ENCODE measurements around the gene YY1. TPM values are rescaled to one million over a fixed set of nuclear protein-coding genes. Genes with fewer than 3 reads are reported as not detected.
"Not testable (repeated sequence)": the region's sequence is repeated elsewhere in the genome, so short reads cannot be mapped to it uniquely, and the experiment has no call there.

Gene YY1
- total RNA-seq, 1 donor from 2014 or later, result 41.9 TPM

DNA sequence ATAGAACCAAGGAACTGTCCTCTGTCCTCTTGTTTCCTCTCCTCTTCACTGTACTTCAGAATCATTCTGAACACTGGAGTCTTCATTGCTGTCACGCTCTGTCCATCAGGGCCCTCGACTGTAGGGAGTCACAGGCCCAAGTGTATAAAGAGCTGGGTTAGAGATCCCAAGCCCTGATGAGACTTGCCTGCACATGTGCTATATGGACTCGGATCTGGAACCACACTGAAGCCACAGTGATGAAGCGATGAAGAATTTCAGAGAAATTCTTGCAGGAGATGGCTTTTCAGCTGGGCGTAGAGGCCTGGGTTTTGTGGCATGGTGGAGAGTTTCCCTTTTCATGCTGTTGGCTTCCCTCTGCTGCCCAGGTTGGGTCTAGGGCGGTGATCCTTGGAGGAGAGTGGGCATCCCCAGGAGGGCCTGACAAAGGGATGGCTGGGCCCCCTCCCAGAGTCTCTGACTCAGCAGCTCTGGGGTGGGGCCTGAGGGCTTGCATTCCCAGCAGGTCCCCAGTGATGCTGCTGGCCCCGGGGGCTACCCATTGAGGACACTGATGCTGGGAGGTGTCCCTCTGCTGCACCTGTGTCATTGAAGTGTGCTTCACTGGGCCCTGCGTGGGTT is 39.6 kb upstream of the YY1 start:
- TF ChIP-seq, protein P1, sequence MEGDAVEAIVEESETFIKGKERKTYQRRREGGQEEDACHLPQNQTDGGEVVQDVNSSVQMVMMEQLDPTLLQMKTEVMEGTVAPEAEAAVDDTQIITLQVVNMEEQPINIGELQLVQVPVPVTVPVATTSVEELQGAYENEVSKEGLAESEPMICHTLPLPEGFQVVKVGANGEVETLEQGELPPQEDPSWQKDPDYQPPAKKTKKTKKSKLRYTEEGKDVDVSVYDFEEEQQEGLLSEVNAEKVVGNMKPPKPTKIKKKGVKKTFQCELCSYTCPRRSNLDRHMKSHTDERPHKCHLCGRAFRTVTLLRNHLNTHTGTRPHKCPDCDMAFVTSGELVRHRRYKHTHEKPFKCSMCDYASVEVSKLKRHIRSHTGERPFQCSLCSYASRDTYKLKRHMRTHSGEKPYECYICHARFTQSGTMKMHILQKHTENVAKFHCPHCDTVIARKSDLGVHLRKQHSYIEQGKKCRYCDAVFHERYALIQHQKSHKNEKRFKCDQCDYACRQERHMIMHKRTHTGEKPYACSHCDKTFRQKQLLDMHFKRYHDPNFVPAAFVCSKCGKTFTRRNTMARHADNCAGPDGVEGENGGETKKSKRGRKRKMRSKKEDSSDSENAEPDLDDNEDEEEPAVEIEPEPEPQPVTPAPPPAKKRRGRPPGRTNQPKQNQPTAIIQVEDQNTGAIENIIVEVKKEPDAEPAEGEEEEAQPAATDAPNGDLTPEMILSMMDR (conservative IDR thresholded peaks at IDR 0.05; ENCODE audit: low read depth, low read length), result no peak
- DNase-seq (ENCODE audit: low read depth), result no peak
- no peak overlapping the region for H3K4me3 ChIP-seq (ENCODE audit: low read depth, low read length)

DNA sequence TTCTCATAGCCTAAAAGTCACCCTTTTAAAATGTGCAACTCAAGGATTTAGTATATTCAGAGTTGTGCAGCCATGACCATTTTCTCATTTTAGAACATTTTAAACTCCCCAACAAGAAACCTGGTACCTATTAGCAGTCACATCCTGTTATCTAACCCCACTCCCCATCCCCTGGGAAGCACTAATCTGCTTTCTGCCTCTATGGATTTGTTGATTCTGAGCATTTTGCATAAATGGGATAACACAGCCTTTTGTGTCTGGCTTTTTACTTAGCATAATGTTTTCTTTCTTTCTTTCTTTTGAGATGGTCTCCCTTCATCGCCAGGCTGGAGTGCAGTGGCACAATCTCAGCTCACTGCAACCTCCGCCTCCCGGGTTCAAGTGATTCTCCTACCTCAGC is 38.6 kb upstream of the YY1 start:
- no peak for DNase-seq (ENCODE audit: low read depth)
- TF ChIP-seq, protein P1 (conservative IDR thresholded peaks at IDR 0.05; ENCODE audit: low read depth, low read length), result no peak
- H3K4me3 ChIP-seq (ENCODE audit: low read depth, low read length), result no peak overlapping the region

DNA sequence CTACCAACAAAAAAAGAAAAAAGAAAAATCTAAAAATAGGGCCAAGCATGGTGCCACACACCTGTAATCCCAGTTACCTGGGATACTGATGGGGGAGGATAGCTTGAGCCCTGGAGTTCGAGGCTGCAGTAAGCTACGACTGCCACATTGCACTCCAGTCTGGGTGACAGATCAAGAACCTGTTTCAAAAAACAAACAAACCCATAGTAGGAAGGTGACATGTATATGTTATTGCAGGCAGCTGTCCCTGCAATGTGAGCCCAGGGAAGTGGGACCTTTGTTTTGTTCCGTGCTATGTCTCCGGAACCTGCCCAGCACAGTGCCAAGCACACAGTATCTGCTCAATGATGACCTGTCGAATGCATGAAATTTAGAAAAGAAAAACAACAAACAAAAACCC is 37.2 kb upstream of the YY1 start:
- H3K4me3 ChIP-seq (ENCODE audit: low read depth, low read length), result no peak overlapping the region
- TF ChIP-seq, protein P1 (conservative IDR thresholded peaks at IDR 0.05; ENCODE audit: low read depth, low read length), result no peak
- no peak for DNase-seq (ENCODE audit: low read depth)

DNA sequence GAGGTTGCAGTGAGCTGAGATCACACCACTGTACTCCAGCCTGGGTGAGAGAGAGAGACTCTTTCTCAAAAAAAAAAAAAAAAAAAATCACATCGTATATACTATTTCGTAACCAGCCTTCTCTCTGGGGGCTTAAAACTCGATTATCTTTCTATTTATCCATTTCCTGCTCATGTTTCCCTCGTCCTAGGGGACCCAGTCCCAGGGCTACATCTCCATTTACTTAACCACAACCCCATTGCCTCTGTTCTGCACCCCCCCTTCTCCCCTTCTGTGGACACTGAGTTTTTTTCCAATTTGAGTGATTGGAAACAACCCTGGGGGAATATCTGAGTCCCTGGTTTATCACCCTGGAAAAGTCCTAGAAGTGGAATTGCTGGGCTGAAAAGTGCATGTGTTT is 36.2 kb upstream of the YY1 start:
- TF ChIP-seq, protein P1 (conservative IDR thresholded peaks at IDR 0.05; ENCODE audit: low read depth, low read length), result no peak
- DNase-seq (ENCODE audit: low read depth), result no peak
- no peak overlapping the region for H3K4me3 ChIP-seq (ENCODE audit: low read depth, low read length)

DNA sequence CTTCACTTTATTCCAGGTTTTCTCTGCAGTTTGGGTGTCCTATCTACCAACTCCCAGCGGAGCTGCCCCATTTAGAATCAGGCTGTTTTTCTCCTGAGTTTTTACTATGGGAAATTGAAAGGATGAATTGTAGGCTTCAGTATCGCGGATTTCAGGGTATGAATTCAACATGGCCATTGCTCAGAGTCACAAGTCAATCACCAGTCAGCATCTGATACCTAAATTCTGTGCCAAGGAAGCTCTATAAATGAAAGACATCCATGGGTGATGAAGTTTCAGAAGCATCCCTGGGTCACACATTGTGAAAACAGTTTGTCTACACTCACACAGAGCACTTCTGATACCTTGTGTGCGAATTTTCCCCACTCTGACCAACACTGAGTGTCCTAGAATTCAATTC is 35.8 kb upstream of the YY1 start:
- TF ChIP-seq, protein P1 (conservative IDR thresholded peaks at IDR 0.05; ENCODE audit: low read depth, low read length), result no peak
- DNase-seq (ENCODE audit: low read depth), result no peak
- no peak overlapping the region for H3K4me3 ChIP-seq (ENCODE audit: low read depth, low read length)

DNA sequence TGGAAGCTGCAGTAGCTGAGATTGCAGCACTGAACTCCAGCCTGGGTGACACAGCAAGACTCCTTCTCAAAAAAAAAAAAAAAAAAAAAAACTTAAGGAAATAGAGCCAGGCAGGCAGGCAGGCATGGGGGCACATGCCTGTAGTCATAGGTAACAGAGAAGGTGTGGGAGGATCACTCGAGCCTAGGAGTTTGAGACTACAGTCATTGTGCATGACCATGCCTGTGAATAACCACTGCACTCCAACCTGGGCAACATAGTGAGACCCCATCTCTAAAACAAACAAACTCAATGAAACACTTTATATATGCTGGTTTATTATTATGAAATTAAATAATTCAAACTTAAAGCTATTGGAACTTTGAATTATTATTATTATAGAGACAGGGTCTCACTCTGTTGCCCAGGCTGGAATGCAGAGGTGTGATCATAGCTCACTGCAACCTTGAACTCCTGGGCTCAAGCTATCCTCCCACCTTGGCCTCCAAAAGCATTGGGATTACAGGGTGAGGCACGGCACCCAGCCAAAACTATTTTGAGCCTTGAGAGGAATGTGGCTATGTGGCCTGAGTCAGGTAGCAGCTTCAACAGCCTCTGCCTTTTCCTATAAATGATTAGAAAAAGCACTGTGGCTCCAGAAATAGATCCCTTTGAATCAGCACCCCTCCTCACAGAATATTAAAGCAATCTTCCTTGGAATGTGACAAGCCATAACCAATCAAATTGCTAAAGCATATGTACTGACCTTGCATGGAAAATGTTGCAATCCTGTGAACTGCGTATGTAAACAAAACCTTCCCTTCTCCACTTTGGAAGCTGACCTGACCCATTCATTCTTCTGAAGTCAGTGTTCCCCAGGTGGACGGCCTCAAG is 34.7 kb upstream of the YY1 start:
- TF ChIP-seq, protein P1 (conservative IDR thresholded peaks at IDR 0.05; ENCODE audit: low read depth, low read length), result no peak
- no peak for DNase-seq (ENCODE audit: low read depth)

DNA sequence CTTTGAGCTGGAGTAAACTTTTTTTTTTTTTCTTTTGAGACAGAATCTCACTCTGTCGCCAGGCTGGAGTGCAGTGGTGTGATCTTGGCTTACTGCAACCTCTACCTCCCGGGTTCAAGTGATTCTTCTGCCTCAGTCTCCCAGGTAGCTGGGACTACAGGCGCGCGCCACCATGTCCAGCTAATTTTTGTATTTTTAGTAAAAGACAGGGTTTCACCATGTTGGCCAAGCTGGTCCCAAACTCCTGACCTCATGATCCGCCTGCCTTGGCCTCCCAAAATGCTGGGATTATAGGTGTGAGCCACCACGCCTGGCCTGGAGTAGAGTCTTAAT is 34.1 kb upstream of the YY1 start:
- not testable (repeated sequence) for DNase-seq (ENCODE audit: low read depth); H3K4me3 ChIP-seq (ENCODE audit: low read depth, low read length)

More for the DNA sequence above, 34.7 kb upstream of the YY1 start:
- H3K4me3 ChIP-seq (ENCODE audit: low read depth, low read length), result no peak overlapping the region

DNA sequence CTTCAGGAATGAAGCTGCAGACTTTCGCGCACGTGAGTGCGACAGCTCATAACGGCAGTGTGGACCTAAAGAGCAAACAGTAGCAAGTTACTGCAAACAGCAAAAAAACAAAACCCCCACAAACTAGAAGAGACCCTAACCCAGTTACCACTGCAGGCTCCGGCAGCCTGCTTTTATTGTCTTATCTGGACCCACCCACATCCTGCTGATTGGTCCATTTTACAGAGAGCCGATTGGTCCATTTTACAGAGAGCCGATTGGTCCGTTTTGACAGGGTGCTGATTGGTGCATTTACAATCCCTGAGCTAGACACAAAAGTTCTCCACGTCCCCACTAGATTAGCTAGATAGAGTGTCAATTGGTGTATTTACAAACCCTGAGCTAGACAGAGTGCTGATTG is 31.4 kb upstream of the YY1 start:
- H3K4me3 ChIP-seq (ENCODE audit: low read depth, low read length); DNase-seq (ENCODE audit: low read depth): not testable (repeated sequence)

DNA sequence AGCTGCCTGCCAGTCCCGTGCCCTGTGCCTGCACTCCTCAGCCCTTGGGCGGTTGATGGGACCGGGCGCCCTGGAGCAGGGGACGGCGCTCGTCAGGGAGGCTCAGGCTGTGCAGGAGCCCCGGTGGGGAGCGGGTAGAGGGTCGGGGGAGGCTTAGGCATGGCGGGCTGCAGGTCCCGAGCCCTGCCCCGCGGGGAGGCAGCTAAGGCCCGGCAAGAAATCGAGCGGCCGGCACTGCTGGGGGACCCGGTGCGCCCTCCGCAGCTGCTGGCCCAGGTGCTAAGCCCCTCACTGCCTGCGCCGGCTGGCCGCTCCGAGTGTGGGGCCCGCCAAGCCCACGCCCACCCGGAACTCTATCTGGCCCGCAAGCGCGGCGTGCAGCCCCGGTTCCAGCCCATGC is 30.8 kb upstream of the YY1 start:
- H3K4me3 ChIP-seq (ENCODE audit: low read depth, low read length); DNase-seq (ENCODE audit: low read depth): not testable (repeated sequence)

All from epithelial cell of proximal tubule (primary cell).